Stimulated activated naive B cell treated with anti-CD40 and anti-IgM and Interleukin-4, amounts not matched to agents 10 μg/mL and 1 μg/mL and 100 μg/mL, for 72 hours (primary cell): ENCODE results near the gene S100A16.
"Not testable (repeated sequence)": the region's sequence is repeated elsewhere in the genome, so short reads cannot be mapped to it uniquely, and the experiment has no call there.

ENCODE experiments used
- ATAC-seq, 2 donors: fragments of 150-1000 bp; cut with Tn5 transposase; replicated peaks; 2 replicates each; pipeline ENCODE4 v1.10.0; 2021; ENCODE audit warnings: moderate library complexity in 1 of 2
- DNase-seq: peaks from one replicate; pipeline ENCODE4 v3.0.0; 2021
- H3K27ac Mint-ChIP-seq: one replicate; pipeline ENCODE4 v1.8.0; 2022; ENCODE audit warnings: mild to moderate bottlenecking, mixed read lengths
- H3K27me3 Mint-ChIP-seq, 2 donors: one replicate each; pipeline ENCODE4 v1.8.0; 2022; ENCODE audit warnings: mixed read lengths in 2 of 2
- H3K36me3 Mint-ChIP-seq, 2 donors: one replicate each; pipeline ENCODE4 v1.8.0; 2022; ENCODE audit warnings: mixed read lengths in 2 of 2, mild to moderate bottlenecking in 1 of 2
- H3K4me1 Mint-ChIP-seq, 2 donors: one replicate each; pipeline ENCODE4 v1.8.0; 2022; ENCODE audit warnings: mixed read lengths in 2 of 2, mild to moderate bottlenecking in 1 of 2
- H3K4me3 Mint-ChIP-seq, 2 donors: one replicate each; pipeline ENCODE4 v1.8.0; 2022; ENCODE audit warnings: mild to moderate bottlenecking in 2 of 2, mixed read lengths in 2 of 2, moderate library complexity in 1 of 2
- H3K9me3 Mint-ChIP-seq, 2 donors: one replicate each; pipeline ENCODE4 v1.8.0; 2022; ENCODE audit warnings: mixed read lengths in 2 of 2, mild to moderate bottlenecking in 1 of 2

Gene S100A16

DNA sequence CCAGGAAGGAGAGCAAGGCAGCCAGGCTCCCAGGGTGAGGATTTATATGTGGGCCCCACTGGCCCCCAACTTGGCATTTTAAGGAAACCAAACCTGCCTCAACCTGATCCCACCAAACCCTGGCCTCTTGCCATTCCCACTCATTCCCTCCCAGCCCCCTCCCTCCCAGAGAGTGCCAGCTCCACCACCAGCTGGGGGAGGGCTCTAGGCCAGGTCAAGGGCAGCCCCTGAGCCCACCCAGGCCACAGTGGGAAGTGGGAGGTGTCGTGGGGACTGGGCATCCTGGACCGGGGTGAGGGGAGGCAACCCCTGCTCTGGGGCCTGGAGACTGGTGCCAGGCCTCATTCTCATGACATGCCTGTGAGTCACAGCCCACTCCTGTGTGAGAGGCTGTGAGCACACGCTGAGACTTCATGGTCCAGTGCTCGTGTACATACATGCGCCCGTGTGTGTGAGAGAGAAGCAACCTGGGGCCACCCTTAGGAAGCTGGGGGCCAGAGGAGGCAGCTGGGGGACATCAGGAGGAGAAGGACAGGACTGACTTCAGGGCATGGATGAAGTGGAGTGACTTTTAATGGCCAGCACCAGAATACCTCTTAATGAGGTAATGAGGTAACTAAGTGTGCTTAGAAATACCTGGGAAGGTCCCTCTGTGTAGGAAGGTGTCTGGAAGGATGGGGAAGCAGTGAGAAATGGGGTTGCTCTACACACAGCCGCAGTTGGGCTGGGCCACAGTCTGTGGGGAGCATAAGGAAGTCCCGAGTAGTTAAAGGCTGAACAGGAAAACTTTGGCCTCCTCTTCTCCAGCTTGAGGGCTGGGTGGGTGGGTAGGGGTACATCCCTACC, 47.2 kb downstream of the S100A16 start, which contains the start of gene S100A2:
Gene S100A2 (minus strand): TSS at position 316 of the 846 bp plus-strand sequence. CDS start 1,967 bp downstream, outside the sequence.
- DNase-seq = peak; percentile 51
- peaks cover 31 to 41% of the 10 kb centered on the region in 2 donors for H3K4me1 Mint-ChIP-seq
- peak within 1 kb of the TSS; percentile 60 to 63 for H3K4me3 Mint-ChIP-seq
- ATAC-seq = peak; percentile 78 to 82
- peaks cover 5 to 6% of the 10 kb centered on the region in 2 donors for H3K27me3 Mint-ChIP-seq
- peak within 1 kb of the TSS; percentile 96 for H3K27ac Mint-ChIP-seq
- no peaks in the 10 kb centered on the region for H3K36me3 Mint-ChIP-seq
- no peaks in the 10 kb centered on the region for H3K9me3 Mint-ChIP-seq

DNA sequence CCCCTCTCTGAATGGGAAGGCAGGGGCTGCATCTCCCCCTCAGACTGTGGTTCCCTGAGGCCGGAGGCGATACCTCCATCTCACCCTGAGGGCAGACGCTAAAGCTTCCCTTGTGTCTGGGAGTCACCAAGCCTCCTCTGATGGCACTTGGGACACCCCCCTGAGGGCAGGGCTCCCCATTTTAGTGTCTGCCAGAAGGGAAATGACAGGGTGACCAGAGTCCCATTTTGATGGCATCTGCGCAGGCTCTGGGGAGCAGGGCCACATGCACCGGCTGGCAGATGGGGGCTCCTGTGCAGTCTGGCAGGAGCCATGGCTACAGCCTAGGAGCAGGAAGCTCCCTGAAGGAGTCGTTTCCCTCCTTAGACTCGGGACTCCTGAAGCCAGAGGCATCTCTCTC, 48.9 kb downstream of the S100A16 start:
- peaks cover 31 to 40% of the 10 kb centered on the region in 2 donors for H3K4me1 Mint-ChIP-seq
- H3K27me3 Mint-ChIP-seq = no peaks in the 10 kb centered on the region
- H3K36me3 Mint-ChIP-seq = no peaks in the 10 kb centered on the region
- H3K4me3 Mint-ChIP-seq = no peak overlapping the region
- DNase-seq (no peak), ATAC-seq (no peak)
- H3K27ac Mint-ChIP-seq = no peak overlapping the region
- no peaks in the 10 kb centered on the region for H3K9me3 Mint-ChIP-seq

DNA sequence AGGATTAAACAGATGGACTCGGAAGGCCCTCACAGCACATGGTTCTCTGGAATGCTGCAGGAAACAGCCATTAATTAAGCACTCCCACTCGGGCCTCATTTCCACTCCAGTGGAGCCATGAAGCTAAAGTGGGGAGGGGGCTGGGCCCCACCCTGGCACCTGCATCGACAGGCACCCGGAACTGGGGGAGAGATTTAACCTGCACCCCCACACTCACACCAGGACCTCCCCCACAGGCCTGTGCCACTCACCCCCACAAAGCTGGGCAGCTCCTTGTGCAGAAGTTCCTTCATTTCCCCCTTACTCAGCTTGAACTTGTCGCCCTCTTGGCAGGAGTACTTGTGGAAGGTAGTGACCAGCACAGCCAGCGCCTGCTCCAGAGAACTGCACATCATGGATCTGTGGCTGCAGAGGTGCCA, 49.4 kb downstream of the S100A16 start:
- H3K36me3 Mint-ChIP-seq = no peaks in the 10 kb centered on the region
- H3K9me3 Mint-ChIP-seq = no peaks in the 10 kb centered on the region
- H3K4me1 Mint-ChIP-seq = peaks cover 27 to 35% of the 10 kb centered on the region in 2 donors
- no peak overlapping the region for H3K4me3 Mint-ChIP-seq
- DNase-seq = no peak
- H3K27ac Mint-ChIP-seq = no peak overlapping the region
- H3K27me3 Mint-ChIP-seq = no peaks in the 10 kb centered on the region
- ATAC-seq = no peak

DNA sequence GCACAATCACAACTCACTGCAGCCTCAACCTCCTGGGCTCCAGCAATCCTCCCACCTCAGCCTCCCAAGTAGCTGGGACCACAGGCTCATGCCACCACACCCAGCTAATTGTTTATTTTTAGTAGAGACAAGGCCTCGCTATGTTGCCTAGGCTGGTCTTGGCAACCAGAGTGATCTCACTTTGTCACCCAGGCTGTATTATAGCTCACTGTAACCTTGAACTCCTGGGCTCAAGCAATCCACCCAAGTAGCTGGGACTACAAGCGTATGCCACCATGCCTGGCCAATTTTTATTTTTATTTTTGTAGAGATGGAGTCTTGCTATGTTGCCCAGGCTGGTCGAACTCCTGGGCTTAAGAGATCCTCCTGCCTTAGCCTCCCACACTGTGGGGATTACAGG, 50.9 kb downstream of the S100A16 start:
- DNase-seq, H3K27me3 Mint-ChIP-seq, ATAC-seq, H3K36me3 Mint-ChIP-seq, H3K4me3 Mint-ChIP-seq, H3K9me3 Mint-ChIP-seq, H3K27ac Mint-ChIP-seq: not testable (repeated sequence)
- peaks cover 18 to 22% of the 10 kb centered on the region in 2 donors for H3K4me1 Mint-ChIP-seq

DNA sequence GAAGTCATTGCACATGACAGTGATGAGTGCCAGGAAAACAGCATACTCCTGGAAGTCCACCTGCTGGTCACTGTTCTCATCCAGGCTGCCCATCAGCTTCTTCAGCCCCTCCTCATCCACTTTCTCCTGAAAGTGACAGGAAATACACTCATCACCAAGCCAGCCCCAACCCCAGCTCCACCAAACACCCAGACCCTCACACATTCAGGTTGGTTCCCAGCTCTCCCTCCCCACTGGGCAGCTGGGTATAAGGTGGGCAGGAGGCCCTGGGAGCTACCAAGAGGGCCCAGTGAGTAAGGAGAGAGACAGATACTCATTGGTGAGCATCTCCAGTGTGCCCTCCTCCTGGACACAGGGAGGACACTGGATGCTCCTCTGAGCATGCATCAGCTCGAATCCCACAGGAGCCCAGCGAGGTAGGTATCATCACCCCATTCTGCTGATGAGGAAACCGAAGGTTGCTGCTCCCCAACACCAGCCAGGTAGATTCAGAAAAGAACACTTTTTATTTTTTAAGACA, 51.4 kb downstream of the S100A16 start:
- DNase-seq (no peak), ATAC-seq (no peak)
- Mint-ChIP-seq H3K27me3 (no peaks in the 10 kb centered on the region), H3K4me3 (no peak overlapping the region), H3K4me1 (peaks cover 14 to 17% of the 10 kb centered on the region in 2 donors), H3K36me3 (no peaks in the 10 kb centered on the region), H3K27ac (no peak overlapping the region), H3K9me3 (no peaks in the 10 kb centered on the region)

DNA sequence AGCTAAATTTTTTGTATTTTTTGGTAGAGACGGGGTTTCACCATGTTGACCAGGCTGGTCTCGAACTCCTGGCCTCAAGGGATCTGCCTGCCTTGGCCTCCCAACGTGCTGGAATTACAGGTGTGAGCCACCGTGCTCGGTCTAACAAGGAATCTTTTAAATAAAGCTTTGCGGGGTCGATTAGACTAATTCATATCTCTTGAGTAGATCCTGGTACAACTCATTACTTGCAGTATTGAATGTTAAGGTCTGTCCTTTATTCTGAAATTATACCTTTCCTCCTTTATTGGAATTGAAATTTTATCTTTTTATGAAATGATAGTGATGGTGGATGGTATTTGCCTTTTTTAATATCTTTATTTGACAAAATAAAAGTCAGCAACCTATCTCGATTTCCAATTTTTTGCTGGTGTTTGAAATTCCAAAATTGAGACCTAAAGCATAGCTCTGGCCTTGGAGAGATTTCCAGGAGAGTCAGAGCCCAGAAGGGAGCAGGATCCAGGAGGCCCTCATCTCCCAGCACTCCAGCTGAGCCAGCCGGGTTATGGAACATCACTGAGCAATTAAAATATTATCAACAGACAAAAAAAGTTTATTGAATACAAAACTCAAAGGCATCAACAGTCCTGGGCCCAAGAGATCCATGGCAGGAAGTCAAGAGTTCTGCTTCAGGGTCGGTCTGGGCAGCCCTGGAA, 52.0 kb downstream of the S100A16 start:
- H3K4me3 Mint-ChIP-seq = no peak overlapping the region
- DNase-seq (no peak), ATAC-seq (no peak)
- no peak overlapping the region for H3K27ac Mint-ChIP-seq
- no peaks in the 10 kb centered on the region for H3K36me3 Mint-ChIP-seq
- H3K4me1 Mint-ChIP-seq = peaks cover 10 to 11% of the 10 kb centered on the region in 2 donors
- no peaks in the 10 kb centered on the region for H3K9me3 Mint-ChIP-seq
- H3K27me3 Mint-ChIP-seq = no peaks in the 10 kb centered on the region

DNA sequence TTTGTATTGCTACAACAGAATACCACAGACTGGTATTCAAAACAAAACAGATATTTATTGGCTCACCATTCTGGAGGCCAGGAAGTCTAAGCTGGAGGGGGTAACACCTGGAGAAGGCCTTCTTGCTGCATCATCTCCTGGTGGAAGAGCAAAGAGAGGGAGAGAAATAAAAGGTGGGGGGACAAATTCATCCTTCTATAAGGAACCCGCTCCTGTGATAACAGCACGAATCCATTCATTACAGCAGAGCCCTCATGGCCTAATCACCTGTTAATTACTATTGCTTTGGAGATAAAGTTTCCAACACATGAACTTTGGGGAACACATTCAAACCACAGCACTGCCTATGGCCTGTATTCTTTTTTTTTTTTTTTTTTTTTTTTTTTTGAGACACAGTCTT, 52.7 kb downstream of the S100A16 start:
- Mint-ChIP-seq H3K4me1 (peaks cover 4% of the 10 kb centered on the region in 2 donors), H3K9me3 (no peaks in the 10 kb centered on the region), H3K27me3 (no peaks in the 10 kb centered on the region), H3K27ac (no peak overlapping the region), H3K4me3 (no peak overlapping the region), H3K36me3 (no peaks in the 10 kb centered on the region)
- DNase-seq (no peak), ATAC-seq (no peak)

DNA sequence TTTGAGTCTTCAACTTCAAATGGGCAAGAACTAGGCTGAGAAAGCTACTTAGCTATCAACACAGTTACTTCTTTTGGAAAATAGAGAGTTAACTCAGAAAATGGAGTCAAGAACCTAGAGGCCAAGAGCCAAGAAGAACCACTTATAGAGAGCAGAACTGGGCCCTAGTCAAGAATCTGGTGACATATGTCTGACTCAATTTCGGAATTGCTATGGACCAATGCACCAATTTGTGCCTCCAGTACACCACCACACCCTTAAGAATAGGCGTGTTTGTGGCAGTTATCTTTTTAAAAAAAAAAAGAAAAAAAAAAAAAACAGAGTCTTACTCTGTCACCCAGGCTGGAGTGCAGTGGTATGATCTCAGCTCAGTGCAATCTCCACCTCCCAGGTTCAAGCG, 55.1 kb downstream of the S100A16 start:
- H3K27ac Mint-ChIP-seq = no peak overlapping the region
- peaks cover 0 to 5% of the 10 kb centered on the region in 2 donors for H3K4me1 Mint-ChIP-seq
- no peak overlapping the region for H3K4me3 Mint-ChIP-seq
- H3K9me3 Mint-ChIP-seq = no peaks in the 10 kb centered on the region
- no peaks in the 10 kb centered on the region for H3K36me3 Mint-ChIP-seq
- DNase-seq (no peak), ATAC-seq (no peak)
- H3K27me3 Mint-ChIP-seq = no peaks in the 10 kb centered on the region
